WI38 (cell line): Measurements from ENCODE around the gene ADK.
A peak's percentile ranks its signal among the peaks of the same experiment; 100 is the strongest.
"Not testable (repeated sequence)": the region's sequence is repeated elsewhere in the genome, so short reads cannot be mapped to it uniquely, and the experiment has no call there.

Source experiments
- H3K4me3 ChIP-seq: 2 replicates; pipeline ENCODE4 v1.5.1; 2011; ENCODE audit warnings: low read depth, mild to moderate bottlenecking, control low read depth, low read length
- CTCF ChIP-seq: IDR thresholded peaks from 2 replicates; pipeline ENCODE4 v1.5.1; 2012; ENCODE audit warnings: low read depth, mild to moderate bottlenecking, control low read depth, low read length

The ADK gene

GRCh38 chr10:74187237-74187636 is 36.2 kb downstream of the ADK start:
- no peak for TF ChIP-seq CTCF
- H3K4me3 ChIP-seq: no peak overlapping the region

- H3K4me3 ChIP-seq: not testable (repeated sequence)
Measured at GRCh38 chr10:74188617-74189016, 37.6 kb downstream of the ADK start.

- TF ChIP-seq CTCF: no peak
- peak overlapping the region; percentile 48 for H3K4me3 ChIP-seq
Measured at GRCh38 chr10:74189999-74190421, 39.0 kb downstream of the ADK start.

GRCh38 chr10:74190494-74190893 is 39.5 kb downstream of the ADK start:
- no peak for TF ChIP-seq CTCF
- peak overlapping the region; percentile 48 for H3K4me3 ChIP-seq

GRCh38 chr10:74194545-74194944 is 43.5 kb downstream of the ADK start:
- no peak overlapping the region for H3K4me3 ChIP-seq
- no peak for TF ChIP-seq CTCF

- no peak overlapping the region for H3K4me3 ChIP-seq
- no peak for TF ChIP-seq CTCF
Measured at GRCh38 chr10:74194999-74195398, 44.0 kb downstream of the ADK start.

GRCh38 chr10:74199315-74199714 is 48.3 kb downstream of the ADK start:
- no peak overlapping the region for H3K4me3 ChIP-seq

More at GRCh38 chr10:74199315-74199714, 48.3 kb downstream of the ADK start:
- TF ChIP-seq CTCF: no peak
